OCI-LY3 (cell line): ENCODE measurements around the gene METTL4.

Source experiments
- H2AFZ ChIP-seq: fragments of 200-600, 300-600 bp; shearing (Covaris generic); 2 replicates; pipeline ENCODE4 v1.6.0; 2014; ENCODE audit warnings: antibody characterized with exemption, low read depth, low read length
- H3K27ac ChIP-seq: fragments of 200-600, 300-600 bp; sonication (generic); 2 replicates; pipeline ENCODE4 v1.5.1; 2014; ENCODE audit warnings: mild to moderate bottlenecking, low read length, moderate library complexity, mixed read lengths
- H3K27me3 ChIP-seq: fragments of 200-600, 300-600 bp; sonication (generic); 2 replicates; pipeline ENCODE4 v1.6.1; 2014; ENCODE audit warnings: low read depth, low read length, mixed read lengths
- H3K36me3 ChIP-seq: fragments of 200-600, 300-600 bp; sonication (generic); replicated peaks from 2 replicates; pipeline ENCODE3; 2014; ENCODE audit warnings: low read depth, low read length, mixed read lengths
- H3K4me1 ChIP-seq: fragments of 300-600, 200-600 bp; sonication (generic); 2 replicates; pipeline ENCODE4 v1.6.1; 2014; ENCODE audit warnings: low read length, mixed read lengths
- H3K4me2 ChIP-seq: fragments of 200-600, 300-600 bp; sonication (generic); 2 replicates; pipeline ENCODE4 v1.6.1; 2014; ENCODE audit warnings: low read length, mixed read lengths
- H3K4me3 ChIP-seq: fragments of 300-600, 200-600 bp; sonication (generic); 2 replicates; pipeline ENCODE4 v1.5.1; 2014; ENCODE audit warnings: antibody characterized with exemption, mild to moderate bottlenecking, low read length, moderate library complexity
- H3K79me2 ChIP-seq: fragments of 300-600, 200-600 bp; shearing (Covaris generic); 2 replicates; pipeline ENCODE4 v1.6.1; 2014; ENCODE audit warnings: mild to moderate bottlenecking, low read length, mixed read lengths
- H3K9ac ChIP-seq: fragments of 300-600, 200-600 bp; shearing (Covaris generic); 2 replicates; pipeline ENCODE4 v1.6.0; 2014; ENCODE audit warnings: mild to moderate bottlenecking, low read length, moderate library complexity
- H3K9me3 ChIP-seq: fragments of 200-600, 300-600 bp; shearing (Covaris generic); 2 replicates; pipeline ENCODE4 v1.6.1; 2014; ENCODE audit warnings: low read length, mixed read lengths; ENCODE audit not compliant: insufficient read depth
- H4K20me1 ChIP-seq: fragments of 200-600, 300-600 bp; sonication (generic); 2 replicates; pipeline ENCODE4 v1.6.1; 2016; ENCODE audit warnings: low read length, mixed read lengths; ENCODE audit not compliant: insufficient read depth
- EZH2phosphoT487 ChIP-seq: fragments of 200-600 bp; shearing (Covaris generic); IDR thresholded peaks from 2 replicates; pipeline ENCODE4 v1.6.1; 2018; ENCODE audit warnings: antibody characterized with exemption, mixed run types, low read depth
- TF ChIP-seq, protein P1 (sequence below): fragments of 200-600, 300-600 bp; sonication (generic); IDR thresholded peaks from 2 replicates; pipeline ENCODE4 v1.5.1; 2014; ENCODE audit warnings: antibody characterized with exemption, low read length, low read depth

Gene METTL4, protein sequence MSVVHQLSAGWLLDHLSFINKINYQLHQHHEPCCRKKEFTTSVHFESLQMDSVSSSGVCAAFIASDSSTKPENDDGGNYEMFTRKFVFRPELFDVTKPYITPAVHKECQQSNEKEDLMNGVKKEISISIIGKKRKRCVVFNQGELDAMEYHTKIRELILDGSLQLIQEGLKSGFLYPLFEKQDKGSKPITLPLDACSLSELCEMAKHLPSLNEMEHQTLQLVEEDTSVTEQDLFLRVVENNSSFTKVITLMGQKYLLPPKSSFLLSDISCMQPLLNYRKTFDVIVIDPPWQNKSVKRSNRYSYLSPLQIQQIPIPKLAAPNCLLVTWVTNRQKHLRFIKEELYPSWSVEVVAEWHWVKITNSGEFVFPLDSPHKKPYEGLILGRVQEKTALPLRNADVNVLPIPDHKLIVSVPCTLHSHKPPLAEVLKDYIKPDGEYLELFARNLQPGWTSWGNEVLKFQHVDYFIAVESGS

DNA sequence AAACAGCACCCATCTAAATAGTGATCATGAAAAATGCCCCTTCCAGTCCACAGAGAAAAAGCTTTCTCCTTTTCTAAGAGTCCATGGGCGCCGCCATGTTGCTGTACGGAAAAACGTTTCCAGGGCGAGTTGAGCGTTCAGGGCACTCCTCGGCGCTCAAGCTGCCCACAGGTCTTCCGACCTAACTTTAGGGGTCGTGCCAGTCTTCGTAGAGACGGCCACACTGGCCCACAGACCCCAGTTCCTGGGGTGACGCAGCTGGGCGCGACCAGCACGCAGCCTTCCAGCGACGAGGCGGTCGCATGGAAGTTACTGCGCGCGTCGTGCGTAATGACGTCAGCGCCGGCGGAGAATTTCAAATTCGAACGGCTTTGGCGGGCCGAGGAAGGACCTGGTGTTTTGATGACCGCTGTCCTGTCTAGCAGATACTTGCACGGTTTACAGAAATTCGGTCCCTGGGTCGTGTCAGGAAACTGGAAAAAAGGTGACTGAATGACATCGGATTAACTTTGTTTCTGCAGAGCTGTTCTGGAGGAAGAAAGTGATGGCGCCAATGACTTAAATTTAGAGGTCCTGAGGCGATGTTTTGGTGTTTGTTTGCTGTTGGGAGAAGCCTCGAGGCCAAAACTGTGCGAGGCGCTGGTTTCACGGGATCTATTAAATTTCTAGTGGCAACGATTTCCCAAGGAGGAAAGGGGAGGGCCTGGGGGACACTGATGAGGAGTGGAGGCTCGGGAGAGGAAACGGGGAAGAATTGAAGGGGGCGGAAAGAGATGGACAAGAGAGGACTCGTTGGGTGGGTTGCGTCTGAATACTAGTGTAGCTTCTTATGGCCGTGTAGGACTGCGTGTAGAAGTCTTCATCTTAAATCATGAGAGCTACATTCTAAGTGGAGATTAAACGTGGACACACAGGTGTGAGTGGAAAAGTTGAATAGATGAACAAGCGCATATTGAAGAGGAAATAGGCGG is at the start of gene METTL4, which contains the start of gene NDC80:
Gene METTL4 (minus strand): TSS at position 306 of the 971 bp plus-strand sequence. CDS start 4,289 bp downstream, outside the sequence.
Gene NDC80 (plus strand): TSS at position 358 of the 971 bp plus-strand sequence. CDS start 1,429 bp downstream, outside the sequence.
- H2AFZ ChIP-seq, result peak within 1 kb of the TSS; percentile 88
- H3K4me1 ChIP-seq, result peaks cover 23% of the 10 kb centered on the region
- H4K20me1 ChIP-seq, result no peaks in the 10 kb centered on the region
- H3K27ac ChIP-seq, result peak within 1 kb of the TSS; percentile 74
- H3K27me3 ChIP-seq, result no peaks in the 10 kb centered on the region
- H3K4me2 ChIP-seq, result peak within 1 kb of the TSS; percentile 93
- no peaks in the 10 kb centered on the region for H3K9me3 ChIP-seq
- peaks cover 27% of the 10 kb centered on the region for H3K36me3 ChIP-seq
- H3K79me2 ChIP-seq, result peaks cover 63% of the 10 kb centered on the region
- H3K4me3 ChIP-seq, result peak within 1 kb of the TSS; percentile 89
- no peak for TF ChIP-seq EZH2phosphoT487
- TF ChIP-seq, protein P1, sequence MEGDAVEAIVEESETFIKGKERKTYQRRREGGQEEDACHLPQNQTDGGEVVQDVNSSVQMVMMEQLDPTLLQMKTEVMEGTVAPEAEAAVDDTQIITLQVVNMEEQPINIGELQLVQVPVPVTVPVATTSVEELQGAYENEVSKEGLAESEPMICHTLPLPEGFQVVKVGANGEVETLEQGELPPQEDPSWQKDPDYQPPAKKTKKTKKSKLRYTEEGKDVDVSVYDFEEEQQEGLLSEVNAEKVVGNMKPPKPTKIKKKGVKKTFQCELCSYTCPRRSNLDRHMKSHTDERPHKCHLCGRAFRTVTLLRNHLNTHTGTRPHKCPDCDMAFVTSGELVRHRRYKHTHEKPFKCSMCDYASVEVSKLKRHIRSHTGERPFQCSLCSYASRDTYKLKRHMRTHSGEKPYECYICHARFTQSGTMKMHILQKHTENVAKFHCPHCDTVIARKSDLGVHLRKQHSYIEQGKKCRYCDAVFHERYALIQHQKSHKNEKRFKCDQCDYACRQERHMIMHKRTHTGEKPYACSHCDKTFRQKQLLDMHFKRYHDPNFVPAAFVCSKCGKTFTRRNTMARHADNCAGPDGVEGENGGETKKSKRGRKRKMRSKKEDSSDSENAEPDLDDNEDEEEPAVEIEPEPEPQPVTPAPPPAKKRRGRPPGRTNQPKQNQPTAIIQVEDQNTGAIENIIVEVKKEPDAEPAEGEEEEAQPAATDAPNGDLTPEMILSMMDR, result no peak
- peak within 1 kb of the TSS; percentile 85 for H3K9ac ChIP-seq

DNA sequence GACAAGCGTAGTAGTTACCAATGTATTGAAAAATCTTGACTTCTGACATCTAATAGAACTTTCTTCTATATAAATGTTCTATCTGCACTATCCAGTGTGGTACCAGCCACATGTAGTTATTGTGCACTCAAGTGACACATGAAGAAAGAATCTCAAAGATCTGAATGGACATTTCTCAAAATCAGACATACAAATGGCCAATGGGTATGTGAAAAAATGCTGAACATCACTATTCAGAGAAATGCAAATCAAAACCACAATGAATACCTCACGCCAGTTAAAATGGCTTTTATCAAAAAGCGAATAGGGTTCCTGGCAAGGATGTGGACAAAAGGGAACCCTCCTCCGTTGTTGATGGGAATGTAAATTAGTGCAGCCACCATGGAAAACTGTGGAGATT is 46.7 kb upstream of the METTL4 start:
- TF ChIP-seq, protein P1, result no peak
- no peak for TF ChIP-seq EZH2phosphoT487
- Histone ChIP-seq H3K27ac (no peak overlapping the region), H3K4me1 (no peaks in the 10 kb centered on the region), H3K27me3 (no peaks in the 10 kb centered on the region), H3K4me2 (no peak overlapping the region), H3K79me2 (no peaks in the 10 kb centered on the region), H2AFZ (no peak overlapping the region), H3K9me3 (no peaks in the 10 kb centered on the region), H3K4me3 (no peak overlapping the region), H3K36me3 (peaks cover 30% of the 10 kb centered on the region), H4K20me1 (no peaks in the 10 kb centered on the region), H3K9ac (no peak overlapping the region)

DNA sequence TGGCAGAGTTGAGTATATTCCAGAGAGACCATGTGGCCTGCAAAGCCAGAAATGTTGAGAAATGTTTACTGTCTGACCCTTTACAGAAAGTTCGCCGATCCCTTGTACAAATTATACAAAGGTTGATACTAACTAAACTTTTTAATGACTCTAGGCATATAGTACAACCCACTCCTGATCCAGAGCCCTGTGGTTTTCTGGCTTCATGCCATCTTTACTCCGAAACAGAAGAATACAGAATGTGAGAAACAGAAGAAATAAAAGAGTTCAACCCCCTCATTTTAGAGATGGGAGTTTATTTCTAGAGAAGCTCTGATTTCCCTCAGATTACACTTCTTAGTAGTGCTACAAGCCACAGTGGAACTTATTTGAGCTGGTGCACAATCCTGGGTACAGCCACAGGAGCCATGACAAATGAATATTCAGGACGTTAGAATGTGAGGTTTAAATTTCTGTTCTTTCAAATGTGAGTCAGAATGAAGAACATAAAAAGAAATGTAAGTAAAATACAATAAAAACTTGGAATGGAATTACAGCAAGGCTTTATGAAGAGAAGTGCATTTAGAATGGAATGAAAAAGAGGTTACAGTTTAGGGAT is 46.2 kb upstream of the METTL4 start:
- H3K27me3 ChIP-seq, result no peaks in the 10 kb centered on the region
- no peak overlapping the region for H3K9ac ChIP-seq
- no peak overlapping the region for H3K4me3 ChIP-seq
- H3K9me3 ChIP-seq, result no peaks in the 10 kb centered on the region
- H3K27ac ChIP-seq, result no peak overlapping the region
- H3K4me1 ChIP-seq, result no peaks in the 10 kb centered on the region
- H4K20me1 ChIP-seq, result no peaks in the 10 kb centered on the region
- TF ChIP-seq, protein P1, result no peak
- TF ChIP-seq EZH2phosphoT487, result no peak
- H3K79me2 ChIP-seq, result no peaks in the 10 kb centered on the region
- peaks cover 35% of the 10 kb centered on the region for H3K36me3 ChIP-seq
- no peak overlapping the region for H3K4me2 ChIP-seq
- no peak overlapping the region for H2AFZ ChIP-seq
